PC-9 (cell line): ENCODE results near the gene METRN.

Experiments
- CTCF ChIP-seq: fragments of 200-600 bp; sonication (generic); conservative IDR thresholded peaks from 2 replicates; pipeline ENCODE4 v1.6.1; 2017; ENCODE audit warnings: mixed run types, antibody characterized with exemption, mild to moderate bottlenecking, moderate library complexity
- EZH2 ChIP-seq: fragments of 200-600 bp; sonication (generic); IDR thresholded peaks from 2 replicates; pipeline ENCODE4 v1.8.0; 2017; ENCODE audit warnings: antibody characterized with exemption, low read depth

- TF ChIP-seq CTCF (no peak), EZH2 (no peak)
These were observed 42.5 kb upstream of the METRN start for GRCh38 chr16:672371-672770.
